GM23248 (cell line): ENCODE results near the gene LSAMP. TPM values are rescaled to one million over a fixed set of nuclear protein-coding genes. Genes with fewer than 3 reads are reported as not detected.

Experiments
- DNase-seq: peaks from one replicate; pipeline ENCODE4 v3.0.0-alpha.2; 2015
- H2AFZ ChIP-seq: fragments of 200-600 bp; sonication (generic); 2 replicates; pipeline ENCODE4 v1.6.1; 2016; ENCODE audit warnings: antibody characterized with exemption
- H3F3A ChIP-seq: fragments of 200-600 bp; sonication (generic); 2 replicates; pipeline ENCODE4 v1.6.1; 2016; ENCODE audit warnings: mild to moderate bottlenecking, antibody characterized with exemption, mixed run types; ENCODE audit not compliant: insufficient read depth
- H3K27ac ChIP-seq: fragments of 200-600 bp; sonication (generic); 2 replicates; pipeline ENCODE4 v1.5.1; 2016; ENCODE audit warnings: mild to moderate bottlenecking
- H3K27me3 ChIP-seq: fragments of 200-600 bp; sonication (generic); replicated peaks from 2 replicates; pipeline ENCODE4 v1.6.1; 2016; ENCODE audit warnings: mild to moderate bottlenecking; ENCODE audit not compliant: insufficient read depth
- H3K36me3 ChIP-seq: fragments of 200-600 bp; sonication (generic); 2 replicates; pipeline ENCODE4 v1.6.1; 2016; ENCODE audit warnings: low read depth, mild to moderate bottlenecking
- H3K4me1 ChIP-seq: fragments of 200-600 bp; sonication (generic); 2 replicates; pipeline ENCODE4 v1.6.1; 2016; ENCODE audit warnings: mild to moderate bottlenecking; ENCODE audit not compliant: insufficient read depth
- H3K4me2 ChIP-seq: fragments of 200-600 bp; sonication (generic); one replicate; pipeline ENCODE4 v1.6.1; 2016; ENCODE audit warnings: mild to moderate bottlenecking; ENCODE audit not compliant: unreplicated experiment
- H3K4me3 ChIP-seq: fragments of 200-600 bp; sonication (generic); 2 replicates; pipeline ENCODE4 v1.5.1; 2016; ENCODE audit warnings: mild to moderate bottlenecking
- H3K79me2 ChIP-seq: fragments of 200-600 bp; sonication (generic); 2 replicates; pipeline ENCODE4 v1.6.1; 2016; ENCODE audit warnings: mild to moderate bottlenecking; ENCODE audit not compliant: insufficient read depth
- H3K9ac ChIP-seq: fragments of 200-600 bp; sonication (generic); 2 replicates; pipeline ENCODE4 v1.6.1; 2016; ENCODE audit warnings: mild to moderate bottlenecking
- H3K9me2 ChIP-seq: fragments of 200-600 bp; sonication (generic); 2 replicates; pipeline ENCODE4 v1.6.1; 2016; ENCODE audit warnings: mixed run types, mild to moderate bottlenecking, moderate library complexity; ENCODE audit not compliant: insufficient read depth
- H3K9me3 ChIP-seq: fragments of 200-600 bp; sonication (generic); one replicate; pipeline ENCODE4 v1.6.1; 2017; ENCODE audit warnings: low read depth
- H4K20me1 ChIP-seq: fragments of 200-600 bp; sonication (generic); 2 replicates; pipeline ENCODE4 v1.6.0; 2016; ENCODE audit not compliant: insufficient read depth
- EZH2 ChIP-seq: fragments of 200-600 bp; sonication (generic); IDR thresholded peaks from 2 replicates; pipeline ENCODE4 v1.6.1; 2018; ENCODE audit warnings: antibody characterized with exemption, mild to moderate bottlenecking; ENCODE audit not compliant: insufficient read depth, poor library complexity, severe bottlenecking
- EZH2phosphoT487 ChIP-seq: fragments of 200-600 bp; sonication (generic); IDR thresholded peaks from 2 replicates; pipeline ENCODE4 v1.6.1; 2018; ENCODE audit warnings: antibody characterized with exemption, moderate library complexity, mild to moderate bottlenecking, low read depth; ENCODE audit not compliant: insufficient read depth
- WGBS, 2 experiments: methylation state at CpG; one replicate each; pipeline ENCODE4 v1.1.6; 2015 to 2017; ENCODE audit warnings: low lambda C conversion rate in 2 of 2, low coverage in 1 of 2; ENCODE audit errors: missing lambda C conversion rate in 2 of 2; 5-methylcytosine and 5-hydroxymethylcytosine counted together
- in situ Hi-C: fragments of 300-500 bp; cut with MboI; formaldehyde crosslinking; loops from 2 replicates; pipeline ENCODE4 v1.15.0; 2020
- polyA plus RNA-seq: library from polyadenylated mRNA; unstranded; fragments of >200 nt; fragmentation: Nextera tagmentation; extraction: Ambion mirVana; gene quantifications from 2 replicates; pipeline ENCODE4 v1.2.1, GENCODE V29; 2016
- total RNA-seq: library from RNA; depleted of rRNA; stranded (reverse); fragments of >200 nt; shearing (Covaris generic); gene quantifications from 2 replicates; pipeline ENCODE4 v1.2.3, GENCODE V29; 2014

The LSAMP gene
- total and polyA plus RNA-seq, 2 experiments from 2014 or later, result 4.5 to 9.3 TPM

- no peaks in the 10 kb centered on the region for H4K20me1 ChIP-seq
- DNase-seq, result no peak
- no peaks in the 10 kb centered on the region for H3F3A ChIP-seq
- H3K27me3 ChIP-seq, result peaks cover 7% of the 10 kb centered on the region; the same call in 1 of the 2 replicates
- in situ Hi-C loops, result no loop called here
- no peaks in the 10 kb centered on the region for H3K9me2 ChIP-seq
- no peak overlapping the region for H3K4me3 ChIP-seq
- no peak overlapping the region for H3K9ac ChIP-seq
- H3K4me2 ChIP-seq, result no peak overlapping the region
- no peak overlapping the region for H2AFZ ChIP-seq
- H3K27ac ChIP-seq, result no peak overlapping the region
- WGBS, 2 experiments, result 89 to 91% methylated on average over 4 of the region's 4 CpGs
- no peaks in the 10 kb centered on the region for H3K9me3 ChIP-seq
- no peaks in the 10 kb centered on the region for H3K79me2 ChIP-seq
- peaks cover 18% of the 10 kb centered on the region for H3K4me1 ChIP-seq
- H3K36me3 ChIP-seq, result no peaks in the 10 kb centered on the region
- TF ChIP-seq EZH2phosphoT487, result no peak
- TF ChIP-seq EZH2, result no peak
Measured at GRCh38 chr3:116441652-116442051, 3.6 kb downstream of the LSAMP start.

DNA sequence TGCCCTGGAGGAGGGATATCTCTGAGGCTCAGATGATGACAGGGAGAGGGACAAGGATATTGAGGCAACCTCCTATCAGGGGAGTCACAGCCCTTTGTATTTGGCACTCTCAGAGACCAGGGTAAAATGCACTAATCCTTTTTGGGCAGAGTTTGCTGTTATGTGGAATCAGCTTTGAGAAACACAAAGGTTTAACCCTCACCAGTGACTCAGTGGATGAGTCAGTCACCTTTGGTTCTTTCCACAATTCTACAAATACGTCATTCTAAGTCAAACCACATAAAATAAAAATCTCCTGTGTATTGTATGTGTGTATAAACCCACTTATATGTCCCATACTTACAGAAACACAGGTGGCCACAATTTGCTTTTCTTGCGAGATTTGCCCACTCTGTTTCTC lies 5.1 kb downstream of the LSAMP start:
- H3K4me3 ChIP-seq, result no peak overlapping the region
- H4K20me1 ChIP-seq, result no peaks in the 10 kb centered on the region
- peak overlapping the region; percentile 20 for H3K27ac ChIP-seq
- no peak overlapping the region for H3K9ac ChIP-seq
- H3K4me2 ChIP-seq, result no peak overlapping the region
- no peaks in the 10 kb centered on the region for H3K79me2 ChIP-seq
- H3K9me2 ChIP-seq, result no peaks in the 10 kb centered on the region
- peak; percentile 78 for DNase-seq
- no peaks in the 10 kb centered on the region for H3F3A ChIP-seq
- 30 to 50% methylated on average over 2 of the region's 2 CpGs for WGBS, 2 experiments
- no peak overlapping the region for H2AFZ ChIP-seq
- in situ Hi-C loops, result no loop called here
- TF ChIP-seq EZH2phosphoT487, result no peak
- TF ChIP-seq EZH2, result no peak
- peaks cover 3% of the 10 kb centered on the region; the same call in 1 of the 2 replicates for H3K27me3 ChIP-seq
- H3K36me3 ChIP-seq, result no peaks in the 10 kb centered on the region
- H3K4me1 ChIP-seq, result peaks cover 18% of the 10 kb centered on the region
- H3K9me3 ChIP-seq, result no peaks in the 10 kb centered on the region

DNA sequence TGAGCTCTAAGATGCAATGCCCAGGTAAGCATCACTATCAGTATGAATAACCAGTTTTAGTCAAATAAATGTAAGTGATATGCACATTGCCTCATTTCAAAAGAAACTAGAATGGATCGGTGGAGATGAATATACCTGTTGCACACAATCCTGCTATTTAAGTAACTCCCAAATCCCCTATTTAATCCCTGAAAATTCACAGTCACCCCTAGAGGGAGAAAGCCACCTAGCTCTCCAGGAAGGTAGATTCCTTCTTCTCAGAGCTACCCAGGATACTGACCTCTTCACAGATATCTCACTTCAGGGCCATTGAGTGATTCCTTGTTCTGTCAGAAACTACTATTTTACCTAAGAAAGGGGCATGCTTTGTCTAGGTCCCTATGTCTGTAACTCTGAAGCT lies 11.7 kb downstream of the LSAMP start:
- Histone ChIP-seq H3K4me1 (no peaks in the 10 kb centered on the region), H3K9me2 (no peaks in the 10 kb centered on the region), H3F3A (no peaks in the 10 kb centered on the region), H3K36me3 (no peaks in the 10 kb centered on the region), H3K27ac (no peak overlapping the region), H3K79me2 (no peaks in the 10 kb centered on the region), H3K4me2 (no peak overlapping the region), H4K20me1 (no peaks in the 10 kb centered on the region), H3K27me3 (no peaks in the 10 kb centered on the region), H3K9me3 (no peaks in the 10 kb centered on the region), H2AFZ (no peak overlapping the region), H3K9ac (no peak overlapping the region), H3K4me3 (no peak overlapping the region)
- DNase-seq, result no peak
- in situ Hi-C loops, result no loop called here
- TF ChIP-seq EZH2phosphoT487, result no peak
- TF ChIP-seq EZH2, result no peak
- WGBS, 2 experiments, result 88 to 97% methylated on average over 1 of the region's 1 CpG

- Histone ChIP-seq H3K36me3 (no peaks in the 10 kb centered on the region), H3K27me3 (no peaks in the 10 kb centered on the region), H3K4me2 (no peak overlapping the region), H3K27ac (no peak overlapping the region), H4K20me1 (no peaks in the 10 kb centered on the region), H3K9me2 (no peaks in the 10 kb centered on the region), H3K9ac (no peak overlapping the region), H3K9me3 (no peaks in the 10 kb centered on the region), H3F3A (no peaks in the 10 kb centered on the region), H3K4me3 (no peak overlapping the region), H3K79me2 (no peaks in the 10 kb centered on the region), H3K4me1 (no peaks in the 10 kb centered on the region), H2AFZ (no peak overlapping the region)
- DNase-seq, result no peak
- 54 to 64% methylated on average over 2 of the region's 2 CpGs for WGBS, 2 experiments
- TF ChIP-seq EZH2phosphoT487 (no peak), EZH2 (no peak)
- in situ Hi-C loops, result no loop called here
Measured at GRCh38 chr3:116432795-116433194, 12.5 kb downstream of the LSAMP start.
